M059J (cell line): ENCODE results near the gene LTBP1. TPM values are rescaled to one million over a fixed set of nuclear protein-coding genes. Genes with fewer than 3 reads are reported as not detected.
"Not testable (repeated sequence)": the region's sequence is repeated elsewhere in the genome, so short reads cannot be mapped to it uniquely, and the experiment has no call there.

ENCODE experiments used
- DNase-seq: peaks from one replicate; pipeline ENCODE4 v3.0.0-alpha.2; 2012; ENCODE audit warnings: low read depth
- total RNA-seq: library from RNA; depleted of rRNA; stranded (reverse); fragments of >200 nt; shearing (Covaris generic); gene quantifications from 2 replicates; pipeline ENCODE4 v1.2.3, GENCODE V29; 2014

The LTBP1 gene
- total RNA-seq, 1 experiment from 2014 or later, result 9.2 TPM

GRCh38 chr2:33042265-33042664, 95.5 kb downstream of the LTBP1 start:
- no peak for DNase-seq

- DNase-seq, result no peak
These were observed 96.1 kb downstream of the LTBP1 start for GRCh38 chr2:33042819-33043218.

GRCh38 chr2:33047939-33048338, 101.2 kb downstream of the LTBP1 start:
- peak; percentile 59 for DNase-seq

- peak; percentile 31 for DNase-seq
These were observed 105.0 kb downstream of the LTBP1 start for GRCh38 chr2:33051586-33052360.

- no peak for DNase-seq
These were observed 105.6 kb downstream of the LTBP1 start for GRCh38 chr2:33052361-33052735.

GRCh38 chr2:33052795-33053194, 106.0 kb downstream of the LTBP1 start:
- DNase-seq, result not testable (repeated sequence)

GRCh38 chr2:33056170-33056569, 109.4 kb downstream of the LTBP1 start:
- peak; percentile 50 for DNase-seq

- DNase-seq, result not testable (repeated sequence)
These were observed 110.7 kb downstream of the LTBP1 start for GRCh38 chr2:33057307-33058028.

- DNase-seq, result no peak
These were observed 112.1 kb downstream of the LTBP1 start for GRCh38 chr2:33058716-33059470.

- no peak for DNase-seq
These were observed 112.9 kb downstream of the LTBP1 start for GRCh38 chr2:33059471-33060156.

- DNase-seq, result no peak
These were observed 113.7 kb downstream of the LTBP1 start for GRCh38 chr2:33060405-33060804.

- DNase-seq, result no peak
These were observed 116.0 kb downstream of the LTBP1 start for GRCh38 chr2:33062665-33063250.

- no peak for DNase-seq
These were observed 117.6 kb downstream of the LTBP1 start for GRCh38 chr2:33064349-33064801.

GRCh38 chr2:33067598-33067997, 120.8 kb downstream of the LTBP1 start:
- no peak for DNase-seq

- DNase-seq, result peak; percentile 38
These were observed 121.5 kb downstream of the LTBP1 start for GRCh38 chr2:33068261-33068660.

GRCh38 chr2:33069894-33070651, 123.3 kb downstream of the LTBP1 start:
- peak; percentile 98 for DNase-seq

GRCh38 chr2:33071591-33071990, 124.8 kb downstream of the LTBP1 start:
- DNase-seq, result no peak

GRCh38 chr2:33072614-33073013, 125.9 kb downstream of the LTBP1 start:
- DNase-seq, result no peak

- DNase-seq, result no peak
These were observed 126.3 kb downstream of the LTBP1 start for GRCh38 chr2:33073018-33073417.

- DNase-seq, result no peak
These were observed 127.4 kb downstream of the LTBP1 start for GRCh38 chr2:33074197-33074596.

GRCh38 chr2:33077311-33077710, 130.6 kb downstream of the LTBP1 start:
- no peak for DNase-seq
